Measurements from ENCODE around the gene RGS19.

RGS19 gene

DNA sequence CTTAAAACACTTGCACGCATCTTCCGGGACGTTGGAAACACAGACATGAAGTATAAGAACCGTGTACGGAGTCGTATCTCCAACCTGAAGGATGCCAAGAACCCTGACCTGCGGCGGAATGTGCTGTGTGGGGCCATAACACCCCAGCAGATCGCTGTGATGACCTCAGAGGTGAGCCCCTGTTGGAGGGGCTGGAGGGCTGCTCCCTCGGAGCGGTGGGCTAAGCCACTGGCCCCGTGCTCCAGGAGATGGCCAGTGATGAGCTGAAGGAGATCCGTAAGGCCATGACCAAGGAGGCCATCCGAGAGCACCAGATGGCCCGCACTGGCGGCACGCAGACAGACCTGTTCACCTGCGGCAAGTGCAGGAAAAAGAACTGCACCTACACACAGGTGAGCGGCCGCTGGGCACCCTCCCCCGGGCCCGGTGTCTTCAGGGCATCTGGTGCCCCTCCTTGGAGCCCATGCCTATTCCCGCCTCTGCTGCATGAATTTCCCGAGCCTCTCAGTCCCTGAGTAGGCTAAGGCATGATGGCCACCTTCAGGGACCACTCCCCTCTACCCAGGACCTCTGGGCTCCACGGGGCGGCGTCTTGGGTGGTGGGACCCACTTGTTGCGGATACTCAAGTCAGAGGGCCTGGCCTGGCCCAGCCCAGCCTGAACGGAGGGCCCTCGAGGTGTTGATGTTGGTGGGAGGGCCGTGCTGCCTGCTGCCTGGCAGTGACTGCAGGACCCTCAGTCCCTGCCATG lies 8.9 kb downstream of the RGS19 start:
- H3K9me3 ChIP-seq (ENCODE audit: control insufficient read depth, low read length): no peaks in the 10 kb centered on the region
- no peaks in the 10 kb centered on the region for H3K36me3 ChIP-seq (ENCODE audit: control insufficient read depth, insufficient read depth, low read length)
- 95 to 96% methylated on average over 31 of the region's 31 CpGs for WGBS, 2 experiments
- no peaks in the 10 kb centered on the region for H3K4me1 ChIP-seq (ENCODE audit: control insufficient read depth, insufficient read depth, low read length)
- no peaks in the 10 kb centered on the region for H3K27me3 ChIP-seq (ENCODE audit: control insufficient read depth, insufficient read depth, low read length, poor library complexity, severe bottlenecking)
- no peak overlapping the region for H3K27ac ChIP-seq (ENCODE audit: insufficient read depth, low read depth, low read length, poor library complexity, severe bottlenecking)
- no peak overlapping the region for H3K4me3 ChIP-seq (ENCODE audit: insufficient read depth, low read depth, low read length)

DNA sequence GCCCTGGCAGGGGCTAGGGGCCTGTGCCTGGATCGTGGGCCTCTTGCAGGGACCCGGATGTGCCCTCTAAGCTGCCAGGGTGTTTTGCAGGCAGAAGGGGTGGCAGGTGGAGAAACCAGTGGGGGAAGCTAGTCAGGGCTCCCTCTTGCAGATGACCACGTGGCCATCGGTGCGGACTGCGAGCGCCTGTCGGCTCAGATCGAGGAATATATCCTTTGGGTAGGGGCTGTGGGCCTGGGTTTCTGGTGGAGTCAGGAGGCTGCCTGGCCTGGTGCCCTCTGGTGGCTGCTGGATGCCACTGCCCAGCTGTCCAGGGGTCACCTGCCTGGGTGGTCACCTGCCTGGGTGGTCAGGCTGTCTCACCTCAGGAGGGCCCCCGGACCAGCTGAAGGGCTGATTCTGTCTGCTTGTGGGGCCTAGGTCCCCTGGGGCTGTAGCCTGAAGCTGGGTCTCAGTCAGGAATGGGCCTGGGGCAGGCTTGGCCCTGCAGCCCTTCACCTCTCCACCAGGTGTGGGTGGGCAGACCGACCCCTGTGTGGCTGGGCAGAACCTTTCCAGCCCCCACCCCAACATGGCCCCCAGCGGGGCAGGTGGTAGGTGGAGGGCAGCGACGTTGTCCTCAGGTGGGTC lies 9.6 kb downstream of the RGS19 start:
- H3K4me3 ChIP-seq (ENCODE audit: insufficient read depth, low read depth, low read length): no peak overlapping the region
- H3K27me3 ChIP-seq (ENCODE audit: control insufficient read depth, insufficient read depth, low read length, poor library complexity, severe bottlenecking): no peaks in the 10 kb centered on the region
- no peak overlapping the region for H3K27ac ChIP-seq (ENCODE audit: insufficient read depth, low read depth, low read length, poor library complexity, severe bottlenecking)
- no peaks in the 10 kb centered on the region for H3K4me1 ChIP-seq (ENCODE audit: control insufficient read depth, insufficient read depth, low read length)
- H3K36me3 ChIP-seq (ENCODE audit: control insufficient read depth, insufficient read depth, low read length): no peaks in the 10 kb centered on the region
- WGBS, 2 experiments: 67 to 68% methylated on average over 14 of the region's 14 CpGs
- no peaks in the 10 kb centered on the region for H3K9me3 ChIP-seq (ENCODE audit: control insufficient read depth, low read length)

DNA sequence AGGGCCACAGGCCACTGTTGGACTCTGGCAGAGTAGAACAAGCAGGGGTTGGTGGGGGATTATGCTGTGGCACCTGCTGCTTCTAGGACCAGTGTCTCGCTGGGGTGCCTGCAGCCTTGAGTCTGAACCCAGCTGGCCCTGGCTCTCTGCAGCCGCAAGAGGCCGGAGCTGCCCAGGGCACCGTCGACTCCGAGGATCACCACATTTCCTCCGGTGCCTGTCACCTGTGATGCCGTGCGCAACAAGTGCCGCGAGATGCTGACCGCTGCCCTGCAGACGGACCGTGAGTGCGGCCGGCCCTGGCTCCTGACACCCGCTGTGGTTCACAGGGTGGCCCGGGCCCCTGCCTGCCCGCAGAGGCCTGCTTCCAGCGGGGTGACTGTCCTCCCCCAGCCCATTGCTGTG lies 10.1 kb downstream of the RGS19 start:
- 93% methylated on average over 20 of the region's 20 CpGs for WGBS, 2 experiments
- Histone ChIP-seq H3K4me3 (ENCODE audit: insufficient read depth, low read depth, low read length) (no peak overlapping the region), H3K27ac (ENCODE audit: insufficient read depth, low read depth, low read length, poor library complexity, severe bottlenecking) (no peak overlapping the region), H3K27me3 (ENCODE audit: control insufficient read depth, insufficient read depth, low read length, poor library complexity, severe bottlenecking) (no peaks in the 10 kb centered on the region), H3K36me3 (ENCODE audit: control insufficient read depth, insufficient read depth, low read length) (no peaks in the 10 kb centered on the region), H3K9me3 (ENCODE audit: control insufficient read depth, low read length) (no peaks in the 10 kb centered on the region), H3K4me1 (ENCODE audit: control insufficient read depth, insufficient read depth, low read length) (peaks cover 2% of the 10 kb centered on the region)

GRCh38 chr20:64068386-64069208 lies 10.7 kb downstream of the RGS19 start:
- no peaks in the 10 kb centered on the region for H3K9me3 ChIP-seq (ENCODE audit: control insufficient read depth, low read length)
- WGBS, 2 experiments: 86 to 88% methylated on average over 12 of the region's 12 CpGs

DNA sequence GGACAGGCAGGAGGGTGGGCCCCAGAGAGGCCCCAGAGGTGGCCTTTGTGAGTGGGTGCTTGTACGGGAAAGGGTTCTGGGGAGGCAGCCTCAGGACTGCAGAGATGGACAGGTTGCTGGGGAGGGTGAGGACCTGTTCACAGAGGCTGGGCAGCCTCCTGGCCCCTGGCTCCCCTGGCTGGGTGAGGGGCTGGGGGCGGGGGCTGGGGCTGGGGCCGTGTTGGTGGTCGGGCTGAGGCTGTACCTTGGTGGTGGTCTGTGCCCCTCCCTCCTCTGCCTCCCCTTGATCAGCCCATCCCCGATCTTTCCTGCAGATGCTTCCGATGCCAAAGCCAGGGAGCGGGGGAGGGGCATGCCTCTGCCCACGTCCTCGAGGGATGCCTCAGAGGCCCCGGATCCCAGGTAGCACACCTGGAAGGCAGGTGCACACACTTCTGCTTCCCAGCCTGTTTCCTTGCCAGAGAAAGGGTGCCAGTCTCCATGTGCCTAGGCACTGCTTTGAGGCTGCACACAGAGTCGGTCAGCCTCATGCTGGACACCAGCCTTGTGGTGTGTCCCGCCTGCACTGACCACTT lies 11.5 kb downstream of the RGS19 start:
- Histone ChIP-seq H3K9me3 (ENCODE audit: control insufficient read depth, low read length) (no peaks in the 10 kb centered on the region), H3K27ac (ENCODE audit: insufficient read depth, low read depth, low read length, poor library complexity, severe bottlenecking) (no peak overlapping the region), H3K27me3 (ENCODE audit: control insufficient read depth, insufficient read depth, low read length, poor library complexity, severe bottlenecking) (peaks cover 4% of the 10 kb centered on the region), H3K4me3 (ENCODE audit: insufficient read depth, low read depth, low read length) (no peak overlapping the region), H3K4me1 (ENCODE audit: control insufficient read depth, insufficient read depth, low read length) (peaks cover 7% of the 10 kb centered on the region), H3K36me3 (ENCODE audit: control insufficient read depth, insufficient read depth, low read length) (no peaks in the 10 kb centered on the region)
- WGBS, 2 experiments: 85 to 86% methylated on average over 12 of the region's 12 CpGs

More at GRCh38 chr20:64068386-64069208, 10.7 kb downstream of the RGS19 start:
- Histone ChIP-seq H3K27me3 (ENCODE audit: control insufficient read depth, insufficient read depth, low read length, poor library complexity, severe bottlenecking) (peaks cover 2% of the 10 kb centered on the region), H3K4me3 (ENCODE audit: insufficient read depth, low read depth, low read length) (no peak overlapping the region), H3K4me1 (ENCODE audit: control insufficient read depth, insufficient read depth, low read length) (peaks cover 7% of the 10 kb centered on the region), H3K27ac (ENCODE audit: insufficient read depth, low read depth, low read length, poor library complexity, severe bottlenecking) (no peak overlapping the region), H3K36me3 (ENCODE audit: control insufficient read depth, insufficient read depth, low read length) (no peaks in the 10 kb centered on the region)

DNA sequence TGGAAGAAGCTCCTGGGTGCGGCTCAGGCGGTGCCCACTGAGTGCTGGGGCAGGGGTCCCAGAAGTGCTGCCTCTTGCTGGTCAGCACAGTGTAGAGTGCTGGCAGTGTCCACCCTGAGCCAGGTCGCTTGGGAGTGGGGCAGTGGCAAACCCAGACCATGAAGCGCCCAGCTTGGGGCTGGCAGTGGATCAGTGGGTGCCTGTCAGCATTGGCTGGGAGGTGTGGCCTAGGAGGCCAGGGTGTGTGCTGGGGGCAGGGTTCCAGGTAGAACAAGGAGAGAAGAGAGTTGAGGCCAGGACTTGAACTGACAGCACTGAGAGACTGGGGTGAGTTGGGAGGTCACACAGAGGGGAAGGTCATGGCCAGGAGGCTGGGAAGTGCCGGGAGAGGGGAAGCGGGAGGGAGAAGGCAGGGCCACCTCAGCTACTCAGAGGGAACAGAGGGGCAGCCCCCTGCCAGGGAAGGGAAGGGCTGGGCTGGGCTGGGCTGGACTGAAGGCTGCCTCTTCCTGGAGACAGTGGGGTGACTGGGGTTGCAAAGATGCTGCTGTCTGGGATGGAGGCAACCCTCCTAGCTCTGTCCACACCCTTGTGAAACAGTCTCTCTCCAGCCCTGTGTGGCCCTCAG lies 12.2 kb downstream of the RGS19 start:
- 82 to 85% methylated on average over 6 of the region's 6 CpGs for WGBS, 2 experiments
- Histone ChIP-seq H3K4me1 (ENCODE audit: control insufficient read depth, insufficient read depth, low read length) (peaks cover 11% of the 10 kb centered on the region), H3K9me3 (ENCODE audit: control insufficient read depth, low read length) (no peaks in the 10 kb centered on the region), H3K4me3 (ENCODE audit: insufficient read depth, low read depth, low read length) (no peak overlapping the region), H3K27me3 (ENCODE audit: control insufficient read depth, insufficient read depth, low read length, poor library complexity, severe bottlenecking) (peaks cover 4% of the 10 kb centered on the region), H3K36me3 (ENCODE audit: control insufficient read depth, insufficient read depth, low read length) (no peaks in the 10 kb centered on the region), H3K27ac (ENCODE audit: insufficient read depth, low read depth, low read length, poor library complexity, severe bottlenecking) (no peak overlapping the region)

DNA sequence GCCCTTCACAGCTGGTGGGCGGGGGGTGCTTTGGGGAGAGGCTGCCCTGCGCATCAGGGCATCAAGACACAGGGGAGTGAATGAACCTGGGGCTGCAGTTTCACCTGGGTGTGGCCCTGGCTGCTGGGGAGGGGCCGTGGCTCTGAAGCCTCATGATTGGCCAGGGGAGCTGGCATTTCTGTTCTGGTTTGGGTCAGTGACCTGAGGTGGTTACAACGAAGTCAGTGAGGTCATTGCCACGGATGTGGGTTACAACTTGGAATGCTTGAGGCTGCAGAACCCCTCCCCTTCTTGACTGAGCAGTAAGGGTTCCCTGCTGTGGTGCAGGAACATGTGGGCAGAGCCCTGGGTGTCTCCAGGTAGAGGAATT lies 13.4 kb downstream of the RGS19 start:
- H3K36me3 ChIP-seq (ENCODE audit: control insufficient read depth, insufficient read depth, low read length): no peaks in the 10 kb centered on the region

DNA sequence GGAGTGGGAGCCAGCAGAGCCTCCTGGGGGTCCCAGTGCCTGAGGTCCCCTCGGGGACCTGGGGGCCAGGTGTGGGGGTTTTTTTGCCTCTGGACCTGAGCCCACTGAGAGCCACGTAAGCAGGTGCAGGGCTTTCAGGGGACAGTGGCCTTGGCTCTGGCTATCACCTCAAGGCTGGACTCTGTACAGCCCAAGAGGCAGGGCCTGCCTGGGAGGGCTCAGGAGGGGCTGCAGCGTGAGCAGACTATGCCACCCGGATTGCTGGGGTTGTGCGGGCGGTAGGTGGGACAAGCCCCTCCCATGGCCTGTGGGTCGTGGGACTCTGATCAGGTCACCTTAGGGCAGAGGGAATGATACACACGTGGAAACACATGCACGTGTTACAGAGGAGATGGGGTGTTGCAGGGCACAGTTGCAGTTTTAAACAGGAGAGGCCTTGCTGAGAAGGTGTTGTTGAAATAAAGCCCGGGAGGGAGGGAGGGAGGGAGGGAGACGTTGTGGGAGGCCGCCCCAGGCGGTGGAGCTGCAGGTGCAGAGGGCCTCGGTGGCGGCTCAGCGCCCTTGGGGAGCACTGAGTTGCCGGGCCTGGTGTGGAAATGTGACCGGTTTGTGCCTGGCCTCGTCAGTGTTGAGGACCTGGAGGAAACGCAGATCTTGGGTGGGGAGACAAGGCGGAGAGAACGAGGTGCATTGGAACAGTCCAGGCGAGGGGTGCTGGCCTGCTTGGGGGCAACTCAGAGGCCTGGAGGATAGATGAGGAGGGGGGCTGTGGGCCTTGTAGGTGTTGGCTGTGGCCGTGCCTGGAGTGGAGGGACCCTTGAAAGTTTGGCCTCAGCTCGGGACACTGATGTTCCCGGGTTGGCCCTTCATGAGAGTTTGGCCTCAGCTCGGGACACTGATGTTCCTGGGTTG lies 14.0 kb downstream of the RGS19 start:
- Histone ChIP-seq H3K4me1 (ENCODE audit: control insufficient read depth, insufficient read depth, low read length) (peaks cover 11% of the 10 kb centered on the region), H3K9me3 (ENCODE audit: control insufficient read depth, low read length) (no peaks in the 10 kb centered on the region), H3K27ac (ENCODE audit: insufficient read depth, low read depth, low read length, poor library complexity, severe bottlenecking) (no peak overlapping the region), H3K4me3 (ENCODE audit: insufficient read depth, low read depth, low read length) (no peak overlapping the region), H3K36me3 (ENCODE audit: control insufficient read depth, insufficient read depth, low read length) (no peaks in the 10 kb centered on the region), H3K27me3 (ENCODE audit: control insufficient read depth, insufficient read depth, low read length, poor library complexity, severe bottlenecking) (peaks cover 4% of the 10 kb centered on the region)
- WGBS, 2 experiments: 80 to 82% methylated on average over 27 of the region's 27 CpGs

More for the DNA sequence above, 13.4 kb downstream of the RGS19 start:
- Histone ChIP-seq H3K27ac (ENCODE audit: insufficient read depth, low read depth, low read length, poor library complexity, severe bottlenecking) (no peak overlapping the region), H3K9me3 (ENCODE audit: control insufficient read depth, low read length) (no peaks in the 10 kb centered on the region), H3K4me1 (ENCODE audit: control insufficient read depth, insufficient read depth, low read length) (peaks cover 11% of the 10 kb centered on the region), H3K4me3 (ENCODE audit: insufficient read depth, low read depth, low read length) (no peak overlapping the region), H3K27me3 (ENCODE audit: control insufficient read depth, insufficient read depth, low read length, poor library complexity, severe bottlenecking) (peaks cover 4% of the 10 kb centered on the region)
- WGBS, 2 experiments: 54 to 58% methylated on average over 5 of the region's 5 CpGs

- WGBS, 2 experiments: 71 to 74% methylated on average over 12 of the region's 12 CpGs
- H3K4me1 ChIP-seq (ENCODE audit: control insufficient read depth, insufficient read depth, low read length): peaks cover 11% of the 10 kb centered on the region
- no peak overlapping the region for H3K27ac ChIP-seq (ENCODE audit: insufficient read depth, low read depth, low read length, poor library complexity, severe bottlenecking)
- peak overlapping the region; percentile 87 for H3K4me3 ChIP-seq (ENCODE audit: insufficient read depth, low read depth, low read length)
- H3K9me3 ChIP-seq (ENCODE audit: control insufficient read depth, low read length): no peaks in the 10 kb centered on the region
- H3K36me3 ChIP-seq (ENCODE audit: control insufficient read depth, insufficient read depth, low read length): no peaks in the 10 kb centered on the region
- H3K27me3 ChIP-seq (ENCODE audit: control insufficient read depth, insufficient read depth, low read length, poor library complexity, severe bottlenecking): peaks cover 4% of the 10 kb centered on the region
Measured at GRCh38 chr20:64064145-64064698, 15.1 kb downstream of the RGS19 start.
